ENCODE results near the gene DNAH1. TPM values are rescaled to one million over a fixed set of nuclear protein-coding genes. Genes with fewer than 3 reads are reported as not detected.

Gene DNAH1
- total RNA-seq, 1 experiment from 2014 or later, result 2.4 TPM

GRCh38 chr3:52324676-52325075 lies 8.6 kb downstream of the DNAH1 start:
- no peaks in the 10 kb centered on the region; the same call in 1 of the 2 replicates for H3K4me1 ChIP-seq (ENCODE audit: control insufficient read depth, insufficient read depth, low read length)
- no TSS peak for BruUV-seq (replicated peaks)
- ChIA-PET POLR2A (no interaction called here), CTCF (no interaction called here)
- ATAC-seq (no peak), DNase-seq (ENCODE audit: low read depth, low spot score) (no peak)
- in situ Hi-C loops (cut with HindIII; ENCODE audit: low pct_unique_long_range_greater_than_20kb, low sequenced_read_pairs), result no loop called here
- no peaks in the 10 kb centered on the region for H3K9me3 ChIP-seq (ENCODE audit: control insufficient read depth, insufficient read depth, low read depth, low read length)
- no peaks in the 10 kb centered on the region for H3K27me3 ChIP-seq (ENCODE audit: control insufficient read depth, insufficient read depth, low read length)
- no peak overlapping the region for H3K4me3 ChIP-seq (ENCODE audit: low read depth in 2 of 2, low read length in 2 of 2)
- no peaks in the 10 kb centered on the region for H3K36me3 ChIP-seq (ENCODE audit: control insufficient read depth, insufficient read depth, low read length)
- TF ChIP-seq REST (IDR thresholded peaks at IDR 0.05; ENCODE audit: insufficient read depth in 1 of 2, low read depth in 2 of 2, low read length in 1 of 2) (no peak), CTCF (IDR thresholded peaks at IDR 0.05) (no peak), SIN3A (IDR thresholded peaks at IDR 0.05; ENCODE audit: borderline replicate concordance, insufficient read depth, low read depth, low read length) (no peak), POLR2AphosphoS5 (IDR thresholded peaks at IDR 0.05; ENCODE audit: low read depth, low read length) (no peak)
- intact Hi-C loops (cut with micrococcal nuclease; ENCODE audit: unreplicated experiment), result no loop called here
- no peak overlapping the region for H3K27ac ChIP-seq (ENCODE audit: low read length)

- ChIA-PET POLR2A (no interaction called here), CTCF (no interaction called here)
- intact Hi-C loops (cut with micrococcal nuclease; ENCODE audit: unreplicated experiment) (no loop called here), in situ Hi-C loops (cut with HindIII; ENCODE audit: low pct_unique_long_range_greater_than_20kb, low sequenced_read_pairs) (no loop called here)
- Histone ChIP-seq H3K4me1 (ENCODE audit: control insufficient read depth, insufficient read depth, low read length) (no peaks in the 10 kb centered on the region), H3K9me3 (ENCODE audit: control insufficient read depth, insufficient read depth, low read depth, low read length) (no peaks in the 10 kb centered on the region), H3K4me3 (ENCODE audit: low read depth in 2 of 2, low read length in 2 of 2) (no peak overlapping the region), H3K27me3 (ENCODE audit: control insufficient read depth, insufficient read depth, low read length) (no peaks in the 10 kb centered on the region), H3K36me3 (ENCODE audit: control insufficient read depth, insufficient read depth, low read length) (no peaks in the 10 kb centered on the region), H3K27ac (ENCODE audit: low read length) (no peak overlapping the region)
- no TSS peak for BruUV-seq (replicated peaks)
- no peak for TF ChIP-seq SIN3A (IDR thresholded peaks at IDR 0.05; ENCODE audit: borderline replicate concordance, insufficient read depth, low read depth, low read length)
- no peak for TF ChIP-seq TCF7L2 (IDR thresholded peaks at IDR 0.05; ENCODE audit: low read depth, low read length)
- no peak for TF ChIP-seq REST (IDR thresholded peaks at IDR 0.05; ENCODE audit: insufficient read depth in 1 of 2, low read depth in 2 of 2, low read length in 1 of 2)
- no peak for TF ChIP-seq POLR2AphosphoS5 (IDR thresholded peaks at IDR 0.05; ENCODE audit: low read depth, low read length)
- no peak for TF ChIP-seq CTCF (IDR thresholded peaks at IDR 0.05)
- ATAC-seq (no peak), DNase-seq (ENCODE audit: low read depth, low spot score) (no peak)
Observed at GRCh38 chr3:52325686-52326085, 9.6 kb downstream of the DNAH1 start.

All from Panc1 (cell line).